Spleen (tissue), 11 donors: Measurements from ENCODE around the gene PACS2. TPM values are rescaled to one million over a fixed set of nuclear protein-coding genes. Genes with fewer than 3 reads are reported as not detected.

Experiments
- DNase-seq: peaks from one replicate; pipeline ENCODE4 v3.0.0-alpha.2; 2020
- H3K27ac ChIP-seq, 8 donors: fragments of 200-600 bp; sonication (generic) in 7 of 8; 1 replicate in 4 of 8; 2 replicates in 4 of 8; pipeline versions ENCODE4 v1.5.0 to v1.8.0; 2016 to 2021; ENCODE audit warnings: inconsistent platforms in 4 of 8, mild to moderate bottlenecking in 4 of 8, moderate library complexity in 1 of 8
- H3K27me3 ChIP-seq, 7 donors: fragments of 200-600 bp; sonication (generic) in 6 of 7; replicated peaks in 1 of 7; 1 replicate in 4 of 7; 2 replicates in 3 of 7; pipeline versions ENCODE4 v1.5.0 to v1.8.0; 2016 to 2021; ENCODE audit warnings: inconsistent platforms in 3 of 7, mild to moderate bottlenecking in 1 of 7
- H3K36me3 ChIP-seq, 6 donors: fragments of 200-600 bp; sonication (generic) in 5 of 6; 1 replicate in 4 of 6; 2 replicates in 2 of 6; pipeline versions ENCODE4 v1.5.0 to v1.8.0; 2016 to 2021; ENCODE audit warnings: inconsistent platforms in 2 of 6
- H3K4me1 ChIP-seq, 6 donors: fragments of 200-600 bp; sonication (generic) in 5 of 6; 1 replicate in 3 of 6; 2 replicates in 3 of 6; pipeline versions ENCODE4 v1.5.0 to v1.8.0; 2016 to 2021; ENCODE audit warnings: inconsistent platforms in 3 of 6
- H3K4me3 ChIP-seq, 8 donors: fragments of 200-600 bp; sonication (generic) in 7 of 8; 1 replicate in 4 of 8; 2 replicates in 4 of 8; pipeline versions ENCODE4 v1.5.0 to v1.8.0; 2016 to 2021; ENCODE audit warnings: inconsistent platforms in 4 of 8, mild to moderate bottlenecking in 4 of 8, moderate library complexity in 2 of 8
- H3K9me3 ChIP-seq, 8 donors: fragments of 200-600 bp; sonication (generic) in 7 of 8; 1 replicate in 4 of 8; 2 replicates in 4 of 8; pipeline versions ENCODE4 v1.5.0 to v1.8.0; 2016 to 2021; ENCODE audit warnings: inconsistent platforms in 4 of 8
- CTCF ChIP-seq, 11 experiments: fragments of 200-600 bp in 7 of 11; fragments of 450-650 bp in 4 of 11; sonication (generic) in 4 of 11; IDR thresholded peaks in 8 of 11; conservative IDR thresholded peaks in 3 of 11; 1 replicate in 7 of 11; 2 replicates in 4 of 11; pipeline versions ENCODE4 v1.4.0 to v1.8.0; 2016 to 2021; ENCODE audit warnings: antibody characterized with exemption in 11 of 11, inconsistent platforms in 4 of 11, mild to moderate bottlenecking in 1 of 11
- POLR2A ChIP-seq, 3 donors: fragments of 450-650 bp; IDR thresholded peaks; one replicate each; pipeline ENCODE4 v1.5.1; 2017; ENCODE audit warnings: antibody characterized with exemption in 3 of 3, mild to moderate bottlenecking in 1 of 3
- POLR2AphosphoS5 ChIP-seq, 3 donors: sonication (generic); formaldehyde crosslinking; IDR thresholded peaks; one replicate each; pipeline ENCODE4 v1.5.1; 2017; ENCODE audit warnings: antibody characterized with exemption in 3 of 3
- WGBS, 5 donors: extraction: QIAGEN DNeasy Blood & Tissue Kit in 3 of 5; methylation state at CpG; one replicate each; pipeline versions ENCODE4 v1.1.5 to v1.1.7; 2013 to 2018; 5-methylcytosine and 5-hydroxymethylcytosine counted together
- intact Hi-C: fragments of 100-400 bp; cut with DNase I; formaldehyde crosslinking; loops from one replicate; pipeline ENCODE4 v1.15.0; 2023; ENCODE audit warnings: low total_unique reads
- polyA plus RNA-seq, 3 donors: library from polyadenylated mRNA; stranded (reverse); fragments of 200-250 nt; gene quantifications; one replicate each; pipeline ENCODE4 v1.2.1, GENCODE V29; 2013
- total RNA-seq, 7 donors: library from RNA; depleted of rRNA in 3 of 7; stranded (reverse); fragments of >200 nt in 3 of 7; fragmentation: NEBNext Ultra II Directional in 4 of 7; extraction: Animal tissue kit (Norgen Biotek cat#: 25700) in 4 of 7; gene quantifications; one replicate each; pipeline versions ENCODE4 v1.1.0 to v1.2.1, GENCODE V29; 2016 to 2021
- donor health status: healthy with polysubstance abuse.
- donor health status: DM: no; HTN: no; CAD: no; lungs with moderate emphysema.
- donor health status: DM: no; HTN: no; CAD: no.
- donor health status: Bipolar disorder and iron deficiency.
- donor health status: healthy.
- donor health status: DM: no; HTN: no; CAD: no.
- donor health status: DM: yes; HTN: yes; CAD: no.

PACS2 gene
- total and polyA plus RNA-seq, 10 donors = 32.2 to 148 (median 98.7) TPM

DNA sequence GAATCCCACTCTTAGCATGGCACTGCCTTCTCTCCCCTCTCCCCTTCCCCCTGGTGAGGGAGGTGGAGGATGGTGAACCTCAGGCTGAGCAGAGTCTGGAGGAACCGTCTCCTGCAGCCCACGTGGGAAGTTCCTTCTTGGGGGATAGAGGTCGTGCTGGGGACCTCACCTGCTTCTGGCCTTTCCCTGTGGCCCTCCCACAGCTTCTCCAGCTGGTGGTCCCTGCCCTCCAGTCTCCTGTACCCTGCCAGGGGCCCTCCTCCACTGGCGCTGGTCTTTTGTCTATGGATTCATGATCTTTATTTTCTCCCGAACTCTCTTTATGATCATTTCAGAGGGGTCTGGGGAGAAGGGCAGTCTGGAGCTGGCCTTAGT lies 96.1 kb downstream of the PACS2 start:
- H3K27ac ChIP-seq = no peak overlapping the region
- peaks cover 0 to 50% (median 20%) of the 10 kb centered on the region in 7 donors for H3K27me3 ChIP-seq
- H3K9me3 ChIP-seq = no peaks in the 10 kb centered on the region
- peak overlapping the region in 1 of 8 donors; percentile 59 for H3K4me3 ChIP-seq
- WGBS, 5 donors = 42 to 46% (median 44%) methylated on average over 5 of the region's 5 CpGs
- TF ChIP-seq POLR2A (IDR thresholded peaks at IDR 0.05) (no peak), CTCF (IDR thresholded peaks at IDR 0.05 in 8 of 11, conservative IDR thresholded peaks at IDR 0.05 in 3 of 11) (no peak), POLR2AphosphoS5 (IDR thresholded peaks at IDR 0.05) (no peak)
- intact Hi-C loops = no loop called here
- H3K36me3 ChIP-seq = no peaks in the 10 kb centered on the region
- DNase-seq = no peak
- H3K4me1 ChIP-seq = peaks cover 3 to 43% (median 29%) of the 10 kb centered on the region in 6 donors

DNA sequence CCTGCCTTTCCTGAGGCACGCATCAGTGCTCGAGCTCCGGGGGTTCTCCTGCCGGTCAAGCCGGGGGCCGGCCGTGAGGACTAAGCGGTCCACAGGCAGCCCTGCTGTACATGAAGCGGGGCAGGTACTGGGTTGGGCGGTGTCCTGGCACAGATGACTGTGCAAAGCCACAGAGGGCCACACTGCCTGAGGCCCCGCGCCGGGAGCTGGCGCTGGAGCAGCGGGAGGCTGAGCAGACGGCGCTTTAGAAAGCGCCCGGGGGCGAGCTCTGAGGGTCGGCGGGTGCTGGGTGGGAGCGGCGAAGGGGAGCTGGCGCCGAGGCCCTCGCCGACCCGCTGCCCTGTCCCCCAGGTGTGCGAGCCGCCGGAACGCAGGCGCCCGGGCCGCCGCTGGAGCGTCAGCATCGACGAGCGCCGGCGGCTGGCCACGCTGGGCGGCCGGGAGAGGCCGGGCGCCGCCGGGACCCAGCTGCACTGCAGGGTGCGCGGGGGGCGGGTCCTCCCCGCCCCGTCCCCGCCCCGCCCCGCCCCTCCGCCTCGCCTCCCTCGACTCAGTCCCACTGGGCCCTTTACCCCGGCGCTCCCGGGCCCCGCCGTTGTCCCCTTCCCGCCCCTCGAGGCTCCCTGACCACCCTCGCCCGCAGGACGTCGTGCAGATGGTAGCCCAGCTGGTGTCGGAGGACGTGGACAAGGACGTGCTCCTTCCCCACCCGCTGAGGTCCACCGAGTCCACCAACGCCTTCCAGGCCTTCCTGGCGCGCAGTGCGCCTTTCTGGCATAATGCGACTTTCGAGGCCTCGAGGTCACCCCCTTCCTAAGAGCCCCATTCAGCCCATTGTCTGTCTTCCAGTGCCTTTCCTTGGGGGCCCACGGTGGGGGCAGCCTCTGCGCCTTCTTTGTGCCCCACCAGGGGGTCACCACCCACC lies 96.7 kb downstream of the PACS2 start:
- intact Hi-C loops = no loop called here
- 9 to 28% (median 13%) methylated on average over 34 to 86 of the region's 86 CpGs for WGBS, 5 donors
- Histone ChIP-seq H3K36me3 (no peaks in the 10 kb centered on the region), H3K4me3 (peak overlapping the region in 5 of 8 donors; percentile 19 to 59 (median 30)), H3K4me1 (peaks cover 3 to 46% (median 30%) of the 10 kb centered on the region in 6 donors), H3K27me3 (peaks cover 0 to 50% (median 20%) of the 10 kb centered on the region in 7 donors), H3K27ac (no peak overlapping the region), H3K9me3 (no peaks in the 10 kb centered on the region)
- DNase-seq = peak; percentile 81
- TF ChIP-seq POLR2A (IDR thresholded peaks at IDR 0.05) = peak in 1 of 3 donors; percentile 15
- TF ChIP-seq CTCF (IDR thresholded peaks at IDR 0.05 in 8 of 11, conservative IDR thresholded peaks at IDR 0.05 in 3 of 11) = no peak
- TF ChIP-seq POLR2AphosphoS5 (IDR thresholded peaks at IDR 0.05) = peak in 1 of 3 donors; percentile 46

DNA sequence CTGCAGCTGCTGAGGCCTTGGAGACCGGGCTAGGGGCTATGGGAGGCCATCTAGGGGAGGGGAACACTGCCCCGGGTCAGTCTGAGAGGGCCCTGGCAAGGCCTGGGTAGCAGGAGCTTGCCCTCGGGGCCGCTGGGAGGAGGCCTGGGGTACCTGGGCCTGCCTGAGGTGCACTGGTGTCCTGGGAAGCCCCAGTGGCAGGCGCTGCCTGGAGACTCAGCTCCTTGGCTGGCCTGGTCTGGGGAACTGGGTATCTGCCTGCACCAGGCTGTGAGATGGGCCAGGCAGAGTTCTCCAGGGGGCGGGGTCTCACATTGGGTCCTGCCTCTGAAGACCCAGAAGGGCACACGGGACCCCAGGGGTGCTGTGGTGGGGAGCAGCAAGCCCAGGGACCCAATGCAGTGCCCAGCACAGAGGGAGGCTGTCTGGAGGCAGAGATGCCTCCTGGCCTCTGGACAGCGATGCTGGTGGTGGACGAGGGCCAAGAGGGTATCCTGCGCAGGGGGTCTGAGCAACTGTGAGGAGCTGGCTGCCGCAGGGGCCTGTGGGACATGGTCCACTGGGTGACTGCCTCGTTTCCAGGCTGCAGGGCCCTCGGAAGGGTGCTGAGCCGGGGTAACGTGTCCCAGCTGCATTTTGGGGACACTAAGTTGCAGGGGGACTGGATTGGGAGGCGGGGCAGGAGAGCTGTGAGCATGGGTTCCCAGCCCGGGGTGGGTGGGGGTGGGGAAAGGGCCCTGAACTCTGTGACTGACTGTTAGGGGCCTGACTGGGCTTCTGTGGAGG lies 97.6 kb downstream of the PACS2 start:
- H3K27ac ChIP-seq = no peak overlapping the region
- no peak for TF ChIP-seq POLR2A (IDR thresholded peaks at IDR 0.05)
- WGBS, 5 donors = 60 to 84% (median 77%) methylated on average over 7 to 17 of the region's 17 CpGs
- intact Hi-C loops = no loop called here
- peaks cover 3 to 46% (median 30%) of the 10 kb centered on the region in 6 donors for H3K4me1 ChIP-seq
- H3K36me3 ChIP-seq = no peaks in the 10 kb centered on the region
- peaks cover 0 to 50% (median 20%) of the 10 kb centered on the region in 7 donors for H3K27me3 ChIP-seq
- H3K4me3 ChIP-seq = peak overlapping the region in 1 of 8 donors; percentile 59
- peak; percentile 71 for DNase-seq
- no peaks in the 10 kb centered on the region for H3K9me3 ChIP-seq

DNA sequence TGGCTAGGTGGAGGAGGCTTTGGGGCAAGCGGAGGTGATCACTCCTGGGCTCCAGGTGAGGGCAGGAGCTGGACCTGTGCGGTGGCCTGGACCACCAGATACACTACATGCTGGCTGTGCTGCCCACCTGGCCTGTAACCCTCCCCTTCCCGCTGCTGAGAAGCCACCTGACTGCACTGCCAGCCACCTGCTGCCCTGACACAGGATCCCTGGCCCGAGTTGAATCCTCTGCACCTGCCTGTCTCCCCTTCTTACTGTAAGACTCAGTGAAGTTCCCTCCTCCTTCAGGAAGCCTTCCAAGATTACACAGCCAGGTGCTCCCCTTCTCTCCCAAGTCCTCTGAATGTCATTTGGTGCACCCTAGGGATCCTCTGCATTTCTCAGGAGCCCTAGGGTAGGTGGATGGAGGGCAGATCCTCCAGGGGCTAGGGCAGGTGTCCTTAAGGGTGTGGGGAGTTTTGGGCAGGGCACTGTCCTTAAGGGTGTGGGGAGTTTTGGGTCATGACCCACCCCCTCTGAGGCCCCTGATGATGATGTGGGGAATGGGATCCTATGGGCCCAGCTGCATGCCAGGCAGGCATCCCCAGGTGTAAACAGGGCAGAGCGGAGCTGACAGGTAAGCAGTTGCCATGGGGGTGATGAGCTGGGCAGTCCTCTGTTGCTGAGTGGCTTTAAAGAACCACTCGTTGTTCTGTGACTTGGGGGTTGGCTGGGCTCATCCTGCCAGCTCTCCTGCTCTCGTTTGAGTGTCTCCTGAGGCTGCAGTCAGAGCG lies 98.4 kb downstream of the PACS2 start:
- TF ChIP-seq CTCF (IDR thresholded peaks at IDR 0.05 in 8 of 11, conservative IDR thresholded peaks at IDR 0.05 in 3 of 11) (no peak), POLR2A (IDR thresholded peaks at IDR 0.05) (no peak), POLR2AphosphoS5 (IDR thresholded peaks at IDR 0.05) (no peak)
- WGBS, 5 donors = 69 to 95% (median 84%) methylated on average over 6 to 8 of the region's 8 CpGs
- intact Hi-C loops = no loop called here
- no peak for DNase-seq
- Histone ChIP-seq H3K36me3 (no peaks in the 10 kb centered on the region), H3K27ac (no peak overlapping the region), H3K4me1 (peaks cover 3 to 46% (median 30%) of the 10 kb centered on the region in 6 donors), H3K9me3 (no peaks in the 10 kb centered on the region), H3K27me3 (peaks cover 0 to 50% (median 20%) of the 10 kb centered on the region in 7 donors), H3K4me3 (no peak overlapping the region)
